GM19035 (cell line): Measurements from ENCODE around the gene FYTTD1.

Experiments
- ATAC-seq: cut with Tn5 transposase; IDR thresholded peaks from one replicate; pipeline ENCODE4 v1.9.1; 2021; ENCODE audit not compliant: unreplicated experiment

FYTTD1 gene

GRCh38 chr3:197833930-197834715 lies 84.4 kb downstream of the FYTTD1 start:
- no peak for ATAC-seq

- no peak for ATAC-seq
Measured at GRCh38 chr3:197835509-197835908, 85.8 kb downstream of the FYTTD1 start.

- no peak for ATAC-seq
Measured at GRCh38 chr3:197836244-197836643, 86.6 kb downstream of the FYTTD1 start.
